Coronary artery (tissue), 2 donors: ENCODE results near the gene PAIP2B.

Source experiments
- DNase-seq: peaks from one replicate; pipeline ENCODE4 v3.0.0-alpha.2; 2017; ENCODE audit warnings: low spot score
- H3K27ac ChIP-seq, 2 donors: fragments of 200-600 bp; sonication (generic); one replicate each; pipeline ENCODE4 v1.5.1; 2016 to 2019
- H3K4me3 ChIP-seq: fragments of 200-600 bp; sonication (generic); 2 replicates; pipeline ENCODE4 v1.5.1; 2016; ENCODE audit warnings: mild to moderate bottlenecking, moderate library complexity
- CTCF ChIP-seq: fragments of 200-600 bp; sonication (generic); IDR thresholded peaks from one replicate; pipeline ENCODE4 v1.5.1; 2019; ENCODE audit warnings: antibody characterized with exemption

Gene PAIP2B

GRCh38 chr2:71254078-71254477 lies 27.2 kb upstream of the PAIP2B start:
- no peak for TF ChIP-seq CTCF
- H3K27ac ChIP-seq: no peak overlapping the region
- no peak for DNase-seq
- no peak overlapping the region for H3K4me3 ChIP-seq

- no peak overlapping the region for H3K4me3 ChIP-seq
- DNase-seq: no peak
- H3K27ac ChIP-seq: no peak overlapping the region
- no peak for TF ChIP-seq CTCF
These were observed 26.6 kb upstream of the PAIP2B start for GRCh38 chr2:71253476-71253875.

- no peak for DNase-seq
- Histone ChIP-seq H3K27ac (no peak overlapping the region), H3K4me3 (no peak overlapping the region)
- TF ChIP-seq CTCF: no peak
These were observed 26.0 kb upstream of the PAIP2B start for GRCh38 chr2:71252862-71253261.

GRCh38 chr2:71250935-71251334 lies 24.0 kb upstream of the PAIP2B start:
- no peak for TF ChIP-seq CTCF
- DNase-seq: no peak
- no peak overlapping the region for H3K4me3 ChIP-seq
- no peak overlapping the region for H3K27ac ChIP-seq

- DNase-seq: no peak
- H3K27ac ChIP-seq: no peak overlapping the region
- TF ChIP-seq CTCF: no peak
- no peak overlapping the region for H3K4me3 ChIP-seq
These were observed 17.4 kb upstream of the PAIP2B start for GRCh38 chr2:71244302-71244660.

GRCh38 chr2:71243634-71244301 lies 16.9 kb upstream of the PAIP2B start:
- no peak for DNase-seq
- Histone ChIP-seq H3K4me3 (no peak overlapping the region), H3K27ac (no peak overlapping the region)
- TF ChIP-seq CTCF: no peak

- no peak for TF ChIP-seq CTCF
- Histone ChIP-seq H3K27ac (no peak overlapping the region), H3K4me3 (no peak overlapping the region)
- no peak for DNase-seq
These were observed 13.9 kb upstream of the PAIP2B start for GRCh38 chr2:71240794-71241193.
